ENCODE data around the gene SPSB1.

DNA sequence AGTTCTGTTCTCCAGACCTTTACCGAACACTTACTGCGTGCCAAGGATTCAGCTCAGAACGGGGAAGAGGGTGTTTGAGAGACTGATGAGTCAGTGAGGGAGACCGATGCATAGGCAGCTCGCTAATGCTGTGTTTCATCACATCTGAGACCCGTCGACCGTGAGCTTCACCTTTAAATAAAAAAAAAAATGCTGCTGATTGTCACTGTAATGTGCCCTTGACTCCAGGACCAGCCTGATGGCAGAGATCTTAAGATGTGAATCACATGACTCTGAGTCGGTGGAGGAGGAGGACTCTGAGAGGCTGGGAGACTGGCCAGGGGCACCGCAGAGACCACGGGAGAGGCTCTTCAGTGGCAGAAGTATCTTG, 28.8 kb downstream of the SPSB1 start:
- TF ChIP-seq, protein P1, sequence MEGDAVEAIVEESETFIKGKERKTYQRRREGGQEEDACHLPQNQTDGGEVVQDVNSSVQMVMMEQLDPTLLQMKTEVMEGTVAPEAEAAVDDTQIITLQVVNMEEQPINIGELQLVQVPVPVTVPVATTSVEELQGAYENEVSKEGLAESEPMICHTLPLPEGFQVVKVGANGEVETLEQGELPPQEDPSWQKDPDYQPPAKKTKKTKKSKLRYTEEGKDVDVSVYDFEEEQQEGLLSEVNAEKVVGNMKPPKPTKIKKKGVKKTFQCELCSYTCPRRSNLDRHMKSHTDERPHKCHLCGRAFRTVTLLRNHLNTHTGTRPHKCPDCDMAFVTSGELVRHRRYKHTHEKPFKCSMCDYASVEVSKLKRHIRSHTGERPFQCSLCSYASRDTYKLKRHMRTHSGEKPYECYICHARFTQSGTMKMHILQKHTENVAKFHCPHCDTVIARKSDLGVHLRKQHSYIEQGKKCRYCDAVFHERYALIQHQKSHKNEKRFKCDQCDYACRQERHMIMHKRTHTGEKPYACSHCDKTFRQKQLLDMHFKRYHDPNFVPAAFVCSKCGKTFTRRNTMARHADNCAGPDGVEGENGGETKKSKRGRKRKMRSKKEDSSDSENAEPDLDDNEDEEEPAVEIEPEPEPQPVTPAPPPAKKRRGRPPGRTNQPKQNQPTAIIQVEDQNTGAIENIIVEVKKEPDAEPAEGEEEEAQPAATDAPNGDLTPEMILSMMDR (IDR thresholded peaks at IDR 0.05): no peak
- TF ChIP-seq POLR2A (IDR thresholded peaks at IDR 0.05) (no peak), EP300 (IDR thresholded peaks at IDR 0.05; ENCODE audit: low read depth) (no peak), POLR2AphosphoS5 (IDR thresholded peaks at IDR 0.05) (no peak)
